KG1 (cell line): ENCODE results near the gene C3.
"Not testable (repeated sequence)": the region's sequence is repeated elsewhere in the genome, so short reads cannot be mapped to it uniquely, and the experiment has no call there.

ENCODE experiments used
- DNase-seq: peaks from one replicate; lab custom pipeline; 2025; lab: John Stamatoyannopoulos, UW

The C3 gene

DNA sequence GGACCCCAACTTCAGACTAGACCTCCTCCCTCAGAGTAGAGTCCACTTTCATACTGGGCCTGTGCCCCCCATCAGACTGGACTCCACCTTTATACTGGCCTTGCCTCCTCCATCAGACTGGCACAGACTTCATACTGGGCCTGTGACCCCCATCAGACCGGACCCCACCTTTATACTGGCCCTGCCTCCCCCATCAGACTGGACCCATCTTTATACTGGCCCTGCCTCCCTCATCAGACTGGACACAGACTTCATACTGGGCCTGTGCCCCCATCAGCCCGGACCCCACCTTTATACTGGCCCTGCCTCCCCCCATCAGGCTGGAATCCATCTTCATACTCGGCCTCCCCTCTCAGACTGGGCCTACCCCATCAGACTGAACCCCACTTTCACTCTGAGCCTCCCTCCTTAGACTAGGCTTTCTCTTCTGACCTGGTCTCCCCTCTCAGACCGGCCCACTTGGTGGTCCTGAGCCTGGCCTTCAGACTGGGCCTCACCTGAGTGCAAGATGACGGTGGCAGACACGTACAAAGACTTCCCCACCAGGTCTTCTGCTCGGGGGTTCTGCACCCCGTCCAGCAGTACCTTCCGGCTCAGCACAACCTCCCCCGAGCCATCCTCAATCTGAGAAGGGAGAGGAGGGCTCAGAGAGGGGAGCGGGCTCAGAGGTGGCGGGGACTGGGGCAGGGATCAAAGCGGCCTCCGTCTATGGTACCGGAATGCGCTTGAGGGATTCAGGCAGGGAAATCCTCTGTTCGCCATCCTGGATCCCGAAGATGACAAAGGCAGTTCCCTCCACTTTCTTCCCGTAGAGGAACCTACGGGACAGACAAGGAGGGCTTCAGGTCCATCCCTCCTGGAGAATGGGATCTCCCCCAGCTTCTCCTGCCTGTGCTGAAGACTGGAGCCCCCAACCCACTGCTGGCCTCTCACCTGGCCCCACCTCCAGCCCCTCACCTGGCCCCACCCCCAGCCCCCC is 7.5 kb downstream of the C3 start:
- DNase-seq: no peak

DNA sequence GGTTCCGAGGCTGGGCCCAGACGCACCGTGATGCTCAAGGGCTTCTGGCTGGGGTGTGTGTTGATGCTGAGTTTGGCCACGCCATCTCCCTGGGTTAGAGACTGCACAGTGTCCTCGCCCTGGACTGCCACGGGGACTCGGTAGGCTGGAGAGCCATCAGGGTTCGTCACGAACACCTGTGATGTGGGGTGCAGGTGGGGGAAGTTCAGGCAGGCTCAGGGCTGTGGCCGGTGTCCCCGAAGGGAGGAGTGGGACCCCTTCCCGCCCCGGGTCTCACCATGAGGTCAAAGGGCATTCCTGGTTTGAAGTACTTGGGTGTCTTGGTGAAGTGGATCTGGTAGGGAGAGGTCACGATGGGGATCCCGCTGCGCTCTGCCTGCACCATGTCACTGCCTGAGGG is 8.2 kb downstream of the C3 start:
- no peak for DNase-seq

DNA sequence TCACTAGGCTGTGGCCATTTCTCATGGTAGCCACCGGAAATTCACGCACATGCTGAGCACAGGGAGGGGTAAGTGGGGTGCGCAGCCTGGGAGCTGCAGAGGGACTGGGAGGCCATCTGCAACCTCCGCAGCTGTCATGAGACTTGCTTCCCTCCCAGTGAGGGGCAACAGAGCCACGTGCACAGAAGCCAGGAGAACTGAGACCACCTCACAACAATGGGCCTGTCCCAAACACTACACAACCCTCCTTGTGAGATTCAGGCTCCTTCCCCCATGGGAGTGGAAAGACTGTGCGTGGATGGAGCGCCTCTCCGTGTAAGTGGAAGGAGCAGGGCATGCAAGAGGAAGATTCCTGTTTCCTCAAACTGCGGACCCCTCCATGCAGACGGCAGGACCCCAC is 8.8 kb downstream of the C3 start:
- DNase-seq: no peak

DNA sequence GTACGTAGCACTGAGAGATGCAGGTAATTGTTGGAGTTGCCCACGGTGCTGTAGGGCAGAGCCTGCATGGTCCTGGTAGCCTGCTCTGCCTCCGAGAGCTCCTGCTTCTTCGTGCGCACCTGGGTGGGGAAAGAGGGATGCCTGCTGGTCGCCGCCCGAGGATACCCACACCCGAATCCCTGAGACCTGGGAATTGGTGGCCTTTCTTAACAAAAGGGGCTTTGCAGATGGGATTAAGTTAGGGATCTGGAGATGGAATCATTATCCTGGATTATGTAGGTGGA is 9.4 kb downstream of the C3 start:
- DNase-seq: no peak

DNA sequence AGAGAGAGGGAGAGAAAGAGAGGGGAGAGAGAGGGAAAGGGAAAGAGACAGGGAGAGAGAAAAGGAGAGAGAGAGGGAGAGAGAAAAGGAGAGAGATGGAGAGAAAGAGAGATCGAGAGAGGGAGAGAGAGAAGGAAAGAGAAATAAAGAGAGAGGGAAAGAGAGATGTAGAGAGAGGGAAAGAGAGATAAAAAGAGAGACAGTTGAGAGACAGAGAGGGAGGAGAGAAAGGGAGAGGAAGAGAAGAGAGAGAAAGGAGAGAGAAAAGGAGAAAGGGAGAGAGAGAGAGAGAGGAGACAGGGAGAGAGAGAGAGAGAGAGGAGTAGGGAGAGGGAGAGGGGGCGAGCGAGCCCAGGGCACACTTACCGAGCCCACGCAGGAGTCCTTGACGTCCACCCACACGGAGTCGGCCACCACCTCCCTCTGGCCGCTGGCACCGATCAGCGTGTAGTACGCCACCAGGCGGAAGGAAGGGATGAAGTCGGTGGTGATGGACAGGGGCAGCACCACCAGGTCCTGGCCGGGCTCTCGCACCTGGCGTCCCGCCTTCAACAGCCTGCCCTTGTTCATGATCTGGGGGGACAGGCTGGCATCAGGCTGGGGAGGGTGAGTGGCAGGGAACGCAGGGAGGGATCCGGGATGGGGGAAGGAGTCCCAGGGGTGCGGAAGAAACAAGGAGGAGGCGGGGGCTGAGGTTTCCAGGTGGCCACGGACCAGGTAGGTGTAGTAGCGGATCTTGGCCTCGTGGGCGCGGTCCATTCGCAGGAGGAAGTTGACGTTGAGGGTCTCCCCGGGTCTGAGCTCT is 10.0 kb downstream of the C3 start:
- DNase-seq: no peak

DNA sequence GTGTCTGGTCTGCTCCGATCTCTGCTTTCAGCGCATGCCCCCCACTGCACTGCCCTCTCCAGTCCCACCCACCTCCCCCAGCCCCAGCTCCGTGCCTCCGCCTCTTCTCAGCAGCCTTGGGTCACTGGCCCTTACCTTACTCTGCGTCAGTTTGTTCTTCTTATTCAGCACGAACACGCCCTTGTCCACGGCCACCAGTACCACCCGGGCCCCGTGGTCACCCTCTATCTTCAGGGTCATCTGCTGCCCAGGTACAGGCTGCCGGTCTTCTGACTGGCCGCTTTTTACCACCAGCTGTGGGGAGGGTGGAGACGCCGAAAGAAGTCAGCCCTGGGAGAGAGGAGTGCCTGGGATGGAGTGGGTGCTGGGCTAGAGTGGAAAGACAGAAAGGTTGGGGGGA is 10.9 kb downstream of the C3 start:
- no peak for DNase-seq

DNA sequence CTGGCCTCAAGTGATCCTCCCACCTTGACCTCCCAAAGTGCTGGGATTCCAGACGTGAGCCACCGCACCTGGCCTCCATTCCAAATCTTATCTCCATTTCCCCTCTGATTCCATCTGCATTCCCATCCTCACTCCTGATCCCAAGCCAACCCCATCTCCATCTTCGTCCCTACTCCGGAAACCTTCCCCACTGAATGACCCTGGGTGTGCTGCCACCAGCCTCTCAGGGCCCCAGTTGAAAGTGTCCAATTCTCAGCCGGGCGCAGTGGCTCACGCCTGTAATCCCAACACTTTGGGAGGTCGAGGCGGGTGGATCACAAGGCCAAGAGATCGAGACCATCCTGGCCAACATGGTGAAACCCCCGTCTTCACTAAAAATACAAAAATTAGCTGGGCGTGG is 11.5 kb downstream of the C3 start:
- DNase-seq: not testable (repeated sequence)

DNA sequence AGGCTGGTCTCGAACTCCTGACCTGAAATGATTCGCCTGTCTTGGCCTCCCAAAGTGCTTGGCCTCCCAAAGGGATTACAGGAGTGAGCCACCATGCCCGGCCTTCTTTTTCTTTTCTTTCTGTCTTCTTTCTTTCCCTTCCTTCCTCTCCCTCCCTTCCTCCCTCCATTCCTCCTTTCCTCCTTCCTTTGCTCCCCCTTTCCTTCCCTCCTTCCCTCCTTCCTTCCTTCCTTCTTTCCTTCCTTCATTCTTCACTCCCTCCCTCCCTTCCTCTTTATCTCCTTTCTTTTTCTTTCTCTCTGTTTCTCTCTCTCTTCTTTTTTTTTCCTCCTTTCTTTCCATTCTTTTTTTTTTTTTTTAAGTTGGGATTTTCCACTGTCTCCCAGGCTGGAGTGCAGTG is 12.1 kb downstream of the C3 start:
- no peak for DNase-seq

DNA sequence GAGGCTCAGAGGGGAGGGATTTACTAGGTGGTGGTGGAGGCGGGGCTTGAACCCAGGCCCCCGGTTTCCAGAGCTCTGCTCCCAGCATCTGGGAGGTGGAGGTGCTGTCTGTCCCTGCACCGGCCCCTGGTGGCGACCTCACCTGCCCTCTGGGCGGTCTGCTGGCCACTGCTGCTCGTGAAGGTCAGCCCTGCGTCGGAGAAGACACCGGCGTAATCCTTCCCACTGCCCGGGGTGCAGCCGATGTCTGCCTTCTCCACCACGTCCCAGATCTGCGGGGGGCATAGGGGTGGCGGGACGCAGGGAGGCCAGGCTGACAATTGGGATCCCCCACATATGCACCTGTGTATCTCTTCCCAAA is 12.8 kb downstream of the C3 start:
- no peak for DNase-seq

DNA sequence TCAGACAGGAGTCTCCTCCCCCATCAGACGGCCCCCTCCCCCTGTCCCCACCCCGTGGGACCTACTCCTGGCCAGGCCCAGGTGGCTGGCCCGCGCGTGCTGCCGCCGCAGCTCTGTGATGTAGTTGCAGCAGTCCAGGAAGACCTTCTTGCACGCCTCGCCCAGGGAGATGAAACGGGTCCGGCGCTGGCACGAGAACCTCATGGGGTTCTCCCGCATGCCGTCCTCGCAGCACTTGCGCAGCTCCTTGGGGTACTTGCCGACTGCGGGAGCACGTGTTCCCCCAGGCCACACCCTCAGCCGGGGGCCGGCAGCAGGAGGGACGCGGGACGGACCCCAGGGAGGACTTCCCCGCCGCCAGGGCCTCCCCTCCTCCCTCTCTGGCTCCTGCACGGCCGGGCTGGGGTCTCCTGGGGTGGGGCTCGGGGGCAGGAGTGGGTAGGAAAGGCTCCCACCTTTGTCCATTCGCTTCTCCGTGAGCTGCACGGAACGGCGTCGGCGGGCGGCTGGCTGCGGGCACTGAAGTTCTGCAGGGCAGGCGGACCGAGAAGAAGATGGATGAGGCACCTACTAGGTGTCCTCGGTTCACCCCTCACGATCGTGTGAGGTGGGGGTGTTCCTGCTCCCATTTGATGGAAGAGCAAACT is 13.3 kb downstream of the C3 start:
- no peak for DNase-seq

DNA sequence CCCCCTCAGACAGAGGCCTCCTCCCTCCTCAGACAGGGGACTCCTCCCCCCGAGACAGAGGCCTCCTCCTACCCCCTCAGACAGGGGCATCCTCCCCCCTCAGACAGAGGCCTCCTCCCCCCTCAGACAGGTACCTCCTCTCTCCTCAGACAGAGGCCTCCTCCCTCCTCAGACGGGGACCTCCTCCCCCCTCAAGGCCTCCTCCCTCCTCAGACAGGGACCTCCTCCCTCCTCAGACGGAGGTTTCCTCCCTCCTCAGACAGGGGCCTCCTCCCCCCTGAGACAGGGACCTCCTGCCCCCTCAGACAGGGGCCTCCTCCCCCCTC is 13.9 kb downstream of the C3 start:
- no peak for DNase-seq

DNA sequence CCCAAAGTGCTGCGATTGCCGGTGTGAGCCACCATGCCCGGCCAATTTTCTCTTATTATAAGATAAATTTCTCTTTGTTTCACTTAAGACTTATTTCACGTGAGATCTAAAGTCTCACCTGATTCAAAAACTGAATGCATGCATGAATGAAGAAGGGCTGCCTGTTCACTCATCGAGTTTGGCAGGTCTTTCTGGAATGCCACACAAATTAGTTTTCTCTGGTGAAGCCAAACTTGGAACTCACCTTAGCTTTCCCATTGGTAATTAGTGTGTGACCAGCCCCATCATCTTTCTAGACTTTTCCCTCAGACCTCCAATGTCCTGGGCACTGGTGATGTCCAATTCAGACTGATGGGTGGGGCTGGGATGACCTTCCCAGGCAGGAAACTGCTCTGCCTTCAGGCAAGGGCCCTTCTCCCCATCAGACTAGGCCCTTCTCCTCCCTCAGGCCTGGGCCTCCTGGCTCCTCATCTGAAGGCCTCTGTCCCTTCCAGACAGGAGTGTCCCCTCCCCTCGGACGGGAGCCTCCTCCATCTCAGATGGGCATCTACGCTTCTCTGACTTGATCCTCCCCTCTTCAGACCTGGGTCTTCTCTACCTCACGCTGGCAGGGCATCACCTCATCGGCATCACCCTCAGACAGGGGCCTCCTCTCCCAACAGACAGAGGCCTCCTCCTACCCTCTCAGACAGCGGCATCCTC is 14.4 kb downstream of the C3 start:
- no peak for DNase-seq

DNA sequence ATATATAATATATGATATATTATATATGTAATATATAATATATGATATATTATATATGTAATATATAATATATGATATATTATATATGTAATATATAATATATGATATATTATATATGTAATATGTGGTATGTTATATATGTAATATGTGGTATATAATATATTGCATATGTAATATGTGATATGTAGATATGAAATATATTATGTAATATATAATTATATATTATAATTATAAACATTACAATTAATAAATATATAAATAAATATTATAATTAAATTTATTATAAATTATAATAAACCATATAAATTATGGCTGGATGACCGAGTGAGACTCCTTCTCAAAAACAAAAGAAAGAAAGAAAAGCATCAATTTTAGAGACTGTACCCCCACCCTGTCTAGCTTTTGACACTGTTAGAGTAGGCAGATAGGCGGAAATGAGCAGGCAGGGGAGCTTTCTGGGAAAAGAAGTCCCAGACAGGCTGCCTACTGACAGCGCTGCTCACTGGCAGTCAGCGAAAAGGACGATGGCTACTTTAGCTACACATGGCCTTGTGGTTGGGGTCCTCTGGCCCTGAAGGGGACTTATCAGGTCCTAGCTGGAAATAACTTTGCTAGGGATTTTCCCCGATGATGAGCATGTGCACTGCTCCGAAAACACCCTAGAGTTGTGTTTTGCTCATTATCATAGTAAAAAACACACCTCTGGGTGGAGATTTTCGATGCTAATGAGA is 19.7 kb downstream of the C3 start:
- DNase-seq: no peak

DNA sequence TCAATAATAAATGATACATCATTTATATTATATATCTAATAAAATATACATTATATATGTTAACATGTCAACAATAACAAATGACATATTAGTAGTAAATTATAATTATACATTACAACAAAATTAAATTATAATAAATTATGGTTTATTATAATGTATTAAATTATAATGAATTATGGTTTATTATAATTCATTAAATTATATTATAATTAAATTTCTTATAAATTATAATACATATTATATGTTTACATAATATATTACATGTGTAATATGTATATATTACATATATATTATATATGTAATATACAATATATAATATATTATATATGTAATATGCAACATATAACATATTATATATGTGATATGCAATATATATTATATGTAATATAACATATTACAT is 20.5 kb downstream of the C3 start:
- DNase-seq: no peak

DNA sequence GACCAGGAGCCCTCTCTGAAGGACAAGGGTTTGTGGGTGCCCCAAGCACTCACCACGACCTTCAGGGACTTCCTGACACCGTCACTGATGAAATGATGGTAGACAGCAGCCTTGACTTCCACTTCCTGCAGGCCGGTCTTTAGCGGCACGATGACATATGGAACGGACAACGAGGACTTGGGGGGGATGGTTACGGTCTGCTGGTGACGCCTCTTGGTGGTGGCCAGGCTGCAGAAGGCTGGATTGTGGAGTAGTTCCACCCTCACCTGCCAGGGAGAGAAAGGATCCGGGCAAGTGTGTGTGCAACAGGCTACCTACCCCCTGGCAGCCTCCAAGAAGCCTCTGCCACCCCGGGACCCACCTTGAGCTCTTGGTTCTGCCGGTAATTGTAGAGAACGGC is 23.2 kb downstream of the C3 start:
- DNase-seq: no peak

DNA sequence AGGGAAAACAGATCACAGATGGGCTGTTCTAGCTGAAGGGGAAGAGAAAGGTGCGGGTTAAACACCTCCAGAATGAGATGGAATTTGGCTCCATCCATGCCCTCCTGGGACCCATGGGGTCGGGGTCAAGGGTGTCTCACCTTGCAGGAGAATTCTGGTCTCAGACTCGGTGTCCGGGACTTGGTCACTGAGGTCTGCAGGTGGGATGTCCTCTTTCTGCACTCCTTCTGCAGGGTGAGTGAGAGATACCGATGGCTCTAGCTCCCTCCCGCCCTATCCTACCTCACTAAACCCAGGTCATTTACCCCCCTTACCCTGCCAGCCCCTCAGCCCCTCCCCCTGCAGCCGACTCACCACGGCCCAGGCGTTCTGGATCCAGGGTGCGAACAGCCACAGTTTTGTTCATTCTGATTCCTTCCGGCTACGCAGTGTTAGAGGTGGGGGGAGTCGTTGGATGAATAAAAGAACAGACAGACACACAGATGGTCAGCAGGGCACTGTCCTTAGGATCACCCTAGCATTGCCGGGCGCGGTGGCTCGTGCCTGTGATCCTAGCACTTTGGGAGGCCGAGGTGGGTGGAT is 24.1 kb downstream of the C3 start:
- DNase-seq: no peak

DNA sequence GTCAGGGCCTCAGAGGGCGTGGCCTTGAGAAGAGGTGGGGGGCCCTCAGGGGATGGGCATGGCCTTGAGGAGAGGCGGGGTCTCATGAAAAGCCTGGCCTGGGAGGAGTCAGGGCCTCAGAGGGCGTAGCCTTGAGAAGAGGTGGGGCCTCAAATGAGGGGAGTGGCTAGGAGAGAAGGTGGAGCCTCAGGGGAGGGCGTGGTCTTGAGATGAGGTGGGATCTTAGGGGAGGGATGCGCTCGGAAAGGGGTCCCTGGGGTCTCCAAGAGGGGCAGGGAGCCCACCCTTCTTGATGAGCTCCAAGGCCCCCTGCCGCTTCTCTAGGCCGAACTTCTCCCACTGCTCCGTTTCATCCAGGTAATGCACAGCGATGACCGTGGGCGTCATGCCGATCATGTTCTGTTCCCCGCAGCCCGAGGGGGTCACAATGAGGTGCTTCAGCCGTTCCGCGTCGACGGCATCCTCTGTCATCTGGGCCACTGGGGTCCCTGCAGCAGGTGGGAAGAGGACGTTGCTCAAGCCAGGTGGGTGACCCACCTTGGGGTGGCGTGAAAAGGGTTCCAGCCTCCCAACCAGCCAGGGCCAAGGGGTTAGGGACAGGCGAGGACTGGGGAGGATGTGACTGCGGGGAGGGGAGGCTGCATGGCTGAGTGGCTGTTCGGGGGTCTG is 26.2 kb downstream of the C3 start:
- DNase-seq: no peak

DNA sequence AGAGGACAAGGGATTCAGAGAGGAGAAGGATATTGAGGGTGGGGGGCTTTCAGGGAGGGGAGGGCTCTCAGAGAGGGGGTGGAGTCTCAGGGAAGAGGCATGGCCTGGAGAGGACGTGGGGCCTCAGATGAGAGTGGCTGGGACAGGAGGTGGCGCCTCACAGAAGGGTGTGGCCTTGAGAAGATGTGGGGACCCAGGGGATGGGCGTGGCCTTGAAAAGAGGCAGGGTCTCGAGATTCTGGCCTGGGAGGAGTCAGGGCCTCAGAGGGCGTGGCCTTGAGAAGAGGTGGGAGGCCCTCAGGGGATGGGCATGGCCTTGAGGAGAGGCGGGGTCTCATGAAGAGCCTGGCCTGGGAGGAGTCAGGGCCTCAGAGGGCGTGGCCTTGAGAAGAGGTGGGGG is 26.8 kb downstream of the C3 start:
- DNase-seq: no peak

DNA sequence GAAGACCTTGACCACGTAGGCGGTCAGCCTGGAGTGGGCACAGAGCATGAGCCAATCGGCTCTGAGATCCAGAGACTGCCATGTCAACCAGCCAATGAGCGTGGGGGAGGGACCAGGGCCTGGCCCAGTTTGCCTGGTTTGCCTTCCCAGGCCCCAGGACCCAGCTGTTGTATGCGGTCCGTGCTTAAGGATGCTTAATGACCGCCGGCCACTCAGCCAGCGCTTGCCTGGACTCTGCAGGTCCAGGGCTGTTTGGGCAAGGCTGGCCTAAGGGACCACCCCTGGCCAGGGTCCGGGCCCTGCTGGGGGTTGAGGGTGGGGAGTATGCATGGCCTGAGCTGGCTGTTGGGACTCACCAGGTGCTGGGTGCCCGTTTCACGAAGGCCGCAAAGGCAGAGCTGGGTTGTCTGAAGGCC is 27.4 kb downstream of the C3 start:
- DNase-seq: no peak

DNA sequence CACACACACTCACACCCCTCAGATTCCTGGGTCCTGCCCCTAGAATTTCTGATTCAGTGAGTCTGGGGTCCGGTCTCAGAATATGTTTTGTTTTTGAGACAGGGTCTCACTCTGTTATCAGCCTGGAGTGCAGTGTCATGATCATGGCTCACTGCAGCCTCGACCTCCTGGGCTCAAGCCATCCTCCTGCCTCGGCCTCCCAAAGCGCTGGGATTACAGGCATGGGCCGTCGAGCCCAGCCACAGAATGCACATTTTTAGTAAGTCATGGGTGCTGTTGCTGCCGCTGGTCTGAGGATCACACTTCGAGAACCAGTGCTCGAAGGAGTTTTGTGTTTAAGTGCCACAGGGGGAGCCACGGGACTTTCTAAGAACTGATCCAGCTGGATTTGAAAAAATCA is 28.4 kb downstream of the C3 start:
- DNase-seq: no peak

DNA sequence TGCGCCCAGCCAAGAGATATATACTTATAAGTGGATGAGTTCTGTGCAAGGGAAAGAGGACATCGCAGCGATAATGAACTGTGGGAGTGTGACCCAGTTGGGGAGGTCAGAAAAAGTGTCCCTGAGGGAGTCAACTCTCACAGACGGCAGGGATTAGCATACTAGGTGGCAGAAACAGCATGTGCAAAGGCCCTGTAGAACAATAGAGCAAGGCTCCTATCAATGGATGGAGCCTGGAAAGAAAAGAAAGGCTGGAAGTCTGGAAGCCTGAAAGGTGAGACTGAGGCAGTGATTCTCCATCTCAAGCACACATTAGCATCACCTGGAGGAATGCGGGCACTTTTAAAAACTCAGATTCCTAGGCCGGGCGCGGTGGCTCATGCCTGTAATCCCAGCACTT is 29.1 kb downstream of the C3 start:
- DNase-seq: no peak
